RWPE1 (cell line): ENCODE results near the gene GH2.
"Not testable (repeated sequence)": the region's sequence is repeated elsewhere in the genome, so short reads cannot be mapped to it uniquely, and the experiment has no call there.

ENCODE experiments used
- CTCF ChIA-PET: fragments of 350-600 bp; sonication (Branson Sonifier 250); formaldehyde crosslinking; extraction: SDS; loops from one replicate; lab custom pipeline; 2021; lab: Yijun Ruan, JAX
- POLR2A ChIA-PET: fragments of 400-600 bp; formaldehyde crosslinking; extraction: SDS; loops from one replicate; lab custom pipeline; 2020; ENCODE audit warnings: antibody characterized with exemption; ENCODE audit not compliant: low non-redundant PET; lab: Yijun Ruan, JAX
- DNase-seq: peaks from one replicate; pipeline ENCODE4 v3.0.0; 2012; ENCODE audit warnings: low spot score
- H3K27ac ChIP-seq: fragments of 450-650 bp; 2 replicates; pipeline ENCODE4 v1.5.1; 2017
- TF ChIP-seq, protein P1 (sequence below): fragments of 450-650 bp; conservative IDR thresholded peaks from 2 replicates; pipeline ENCODE4 v1.5.1; 2017; ENCODE audit warnings: low read depth, mild to moderate bottlenecking

The GH2 gene

DNA sequence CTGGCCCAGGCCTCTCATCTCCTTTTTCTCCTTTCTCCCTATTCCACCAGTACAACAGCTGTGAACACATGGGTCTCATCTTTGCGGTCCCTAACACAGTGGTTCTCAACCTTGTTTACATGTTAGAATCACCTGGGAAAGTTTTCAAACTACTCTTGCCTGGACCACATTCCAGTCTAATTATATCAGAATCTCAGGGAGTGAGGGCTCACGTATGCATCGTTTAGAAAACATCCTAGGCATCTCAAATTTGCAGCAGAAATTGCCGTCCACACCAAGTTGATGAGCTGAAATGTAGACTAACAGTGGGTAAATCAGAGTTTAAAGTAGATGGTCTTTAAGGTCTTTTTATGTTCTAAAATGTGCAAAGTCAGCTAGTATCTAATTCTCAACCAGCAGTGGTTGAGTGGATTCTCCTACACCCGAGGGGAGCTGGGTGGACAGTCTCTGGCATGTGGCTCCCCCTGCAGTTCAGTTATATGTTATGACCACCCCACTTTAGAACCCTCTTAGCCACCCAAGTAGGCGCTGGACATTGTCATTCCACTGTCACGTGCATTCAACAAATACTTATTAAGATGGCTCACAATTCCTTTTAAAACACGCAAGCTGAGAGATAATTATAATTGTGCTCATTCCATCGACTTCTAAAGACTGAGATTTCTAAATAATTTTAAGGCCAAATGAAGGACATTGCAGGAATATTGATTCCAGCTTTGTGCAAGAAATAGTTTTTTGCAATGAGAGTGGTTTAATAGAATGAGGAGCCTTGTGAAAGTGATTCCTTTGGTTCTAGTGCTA, 12.1 kb downstream of the GH2 start:
- CTCF ChIA-PET = interaction anchor here (0.6 kb wide), 1 partner anchor 187 kb away, joined by 3 read pairs; no protein-coding TSS in a partner anchor
- DNase-seq, H3K27ac ChIP-seq, POLR2A ChIA-PET: not testable (repeated sequence)

DNA sequence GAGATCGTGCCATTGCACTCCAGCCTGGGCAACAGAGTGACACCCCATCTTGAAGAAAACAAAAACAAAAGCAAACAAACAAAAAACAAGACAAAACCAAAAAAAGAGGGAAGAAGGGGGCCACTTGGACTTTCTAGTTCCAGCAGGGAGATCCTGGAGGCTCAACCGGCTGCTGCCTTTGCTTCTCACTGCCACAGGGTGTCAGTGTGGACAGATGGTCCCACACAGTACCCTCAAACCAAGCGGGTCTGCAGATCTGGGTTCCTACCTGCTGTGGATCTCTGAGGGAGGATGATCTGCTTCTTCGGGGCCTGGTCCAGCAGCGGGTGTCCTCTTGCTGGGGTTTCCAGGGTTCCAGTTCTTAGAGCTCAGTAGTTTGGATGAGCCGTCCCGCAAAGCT, 15.1 kb downstream of the GH2 start:
- CTCF ChIA-PET = interaction anchor here (0.6 to 1.3 kb wide), 3 partner anchors 18 to 410 kb away, joined by 3 to 5 read pairs (median 4); no protein-coding TSS in a partner anchor
- POLR2A ChIA-PET, H3K27ac ChIP-seq, DNase-seq: not testable (repeated sequence)

DNA sequence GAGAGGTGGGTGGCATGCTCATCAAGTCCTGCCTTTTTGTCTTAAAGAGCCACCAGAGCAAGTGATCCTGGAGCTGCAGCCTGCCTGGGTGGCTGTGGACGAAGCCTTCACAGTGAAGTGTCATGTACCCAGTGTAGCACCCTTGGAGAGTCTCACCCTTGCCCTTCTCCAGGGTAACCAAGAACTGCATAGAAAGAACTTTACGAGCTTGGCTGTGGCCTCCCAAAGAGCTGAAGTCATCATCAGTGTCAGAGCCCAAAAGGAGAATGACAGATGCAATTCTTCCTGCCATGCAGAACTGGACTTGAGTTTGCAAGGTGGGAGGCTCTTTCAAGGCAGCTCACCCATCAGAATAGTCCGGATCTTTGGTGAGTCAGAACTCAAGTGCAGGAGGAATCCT, 22.5 kb downstream of the GH2 start:
- CTCF ChIA-PET = interaction anchor here (0.5 to 2.8 kb wide), 2 partner anchors 10 to 1241 kb away, joined by 3 to 12 read pairs; no protein-coding TSS in a partner anchor
- TF ChIP-seq, protein P1, sequence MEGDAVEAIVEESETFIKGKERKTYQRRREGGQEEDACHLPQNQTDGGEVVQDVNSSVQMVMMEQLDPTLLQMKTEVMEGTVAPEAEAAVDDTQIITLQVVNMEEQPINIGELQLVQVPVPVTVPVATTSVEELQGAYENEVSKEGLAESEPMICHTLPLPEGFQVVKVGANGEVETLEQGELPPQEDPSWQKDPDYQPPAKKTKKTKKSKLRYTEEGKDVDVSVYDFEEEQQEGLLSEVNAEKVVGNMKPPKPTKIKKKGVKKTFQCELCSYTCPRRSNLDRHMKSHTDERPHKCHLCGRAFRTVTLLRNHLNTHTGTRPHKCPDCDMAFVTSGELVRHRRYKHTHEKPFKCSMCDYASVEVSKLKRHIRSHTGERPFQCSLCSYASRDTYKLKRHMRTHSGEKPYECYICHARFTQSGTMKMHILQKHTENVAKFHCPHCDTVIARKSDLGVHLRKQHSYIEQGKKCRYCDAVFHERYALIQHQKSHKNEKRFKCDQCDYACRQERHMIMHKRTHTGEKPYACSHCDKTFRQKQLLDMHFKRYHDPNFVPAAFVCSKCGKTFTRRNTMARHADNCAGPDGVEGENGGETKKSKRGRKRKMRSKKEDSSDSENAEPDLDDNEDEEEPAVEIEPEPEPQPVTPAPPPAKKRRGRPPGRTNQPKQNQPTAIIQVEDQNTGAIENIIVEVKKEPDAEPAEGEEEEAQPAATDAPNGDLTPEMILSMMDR = no peak
- H3K27ac ChIP-seq = no peak overlapping the region
- POLR2A ChIA-PET = no interaction called here
- no peak for DNase-seq

DNA sequence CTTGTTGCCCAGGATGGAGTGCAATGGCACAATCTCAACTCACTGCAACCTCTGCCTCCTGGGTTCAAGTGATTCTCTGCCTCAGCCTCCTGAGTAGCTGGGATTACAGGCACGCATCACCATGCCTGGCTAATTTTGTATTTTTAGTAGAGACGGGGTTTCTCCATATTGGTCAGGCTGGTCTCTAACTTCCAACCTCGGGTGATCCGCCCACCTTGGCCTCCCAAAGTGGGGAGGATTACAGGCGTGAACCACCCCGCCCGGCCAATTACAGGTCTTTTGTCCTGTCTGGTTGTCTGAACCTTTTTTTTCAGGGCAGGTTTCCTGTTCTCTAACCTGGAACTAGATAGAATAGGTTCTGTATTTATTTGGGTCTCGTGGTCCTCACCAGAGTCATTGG, 25.3 kb downstream of the GH2 start:
- CTCF ChIA-PET = interaction anchor here (0.7 to 1.0 kb wide), 3 partner anchors 11 to 69 kb away, joined by 4 read pairs; no protein-coding TSS in a partner anchor
- DNase-seq, POLR2A ChIA-PET, H3K27ac ChIP-seq: not testable (repeated sequence)

DNA sequence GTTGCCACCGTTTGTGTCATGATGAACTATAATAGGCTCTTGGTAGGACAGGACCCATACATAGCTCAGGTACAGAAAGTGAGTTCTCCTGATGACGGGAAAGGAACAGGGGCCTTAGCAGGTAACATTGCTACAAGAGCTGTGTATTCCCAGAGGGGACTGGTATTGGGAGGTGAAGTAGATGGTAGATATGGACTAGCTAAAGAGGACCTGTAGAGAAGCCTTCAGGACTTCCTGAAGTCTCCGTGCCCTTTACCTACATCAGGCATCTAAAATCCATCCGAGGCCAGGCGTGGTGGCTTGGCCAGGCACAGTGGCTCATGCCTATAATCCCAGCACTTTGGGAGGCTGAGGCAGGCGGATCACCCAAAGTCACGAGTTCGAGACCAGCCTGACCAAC, 26.6 kb downstream of the GH2 start:
- ChIA-PET CTCF (no interaction called here), POLR2A (no interaction called here)
- H3K27ac ChIP-seq = no peak overlapping the region
- TF ChIP-seq, protein P1 = no peak
- DNase-seq = no peak

DNA sequence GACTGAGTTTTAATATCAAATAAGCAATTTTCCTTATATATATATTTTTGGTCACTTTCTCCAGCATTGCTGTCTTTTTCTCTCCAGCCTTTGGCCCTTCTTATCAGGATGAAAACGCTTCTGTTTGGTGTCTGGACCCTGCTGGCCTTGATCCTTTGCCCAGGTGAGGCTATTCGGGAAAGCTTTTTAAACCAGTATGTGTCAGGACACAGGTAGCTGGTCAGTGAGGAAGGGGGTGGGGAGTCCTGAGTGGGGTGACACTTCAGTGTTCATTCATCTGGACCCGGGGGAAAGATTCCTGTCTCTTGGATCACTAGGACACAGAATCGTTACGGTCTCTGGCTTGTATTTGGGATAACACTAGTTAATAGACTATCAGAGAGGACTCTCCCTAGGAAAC, 27.0 kb downstream of the GH2 start:
- no peak overlapping the region for H3K27ac ChIP-seq
- POLR2A ChIA-PET = no interaction called here
- no peak for DNase-seq
- TF ChIP-seq, protein P1 = no peak
- CTCF ChIA-PET = no interaction called here

DNA sequence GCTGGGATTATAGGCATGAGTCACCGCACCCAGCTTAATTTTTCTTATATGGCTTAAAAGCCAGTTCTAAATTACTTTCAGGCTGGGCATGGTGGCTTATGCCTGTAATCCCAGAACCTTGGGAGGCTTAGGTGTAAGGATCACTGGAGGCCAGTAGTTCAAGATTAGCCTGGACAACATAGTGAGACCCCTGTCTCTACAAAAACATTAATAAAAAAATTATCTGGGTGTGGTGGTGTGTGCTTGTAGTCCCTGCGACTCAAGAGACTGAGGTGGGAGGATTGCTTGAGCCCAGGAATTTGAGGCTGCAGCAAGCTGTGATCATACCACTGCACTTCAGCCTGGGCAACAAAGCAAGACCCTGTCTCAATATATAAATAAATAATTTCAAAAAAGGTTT, 28.5 kb downstream of the GH2 start:
- POLR2A ChIA-PET = no interaction called here
- TF ChIP-seq, protein P1 = no peak
- no peak overlapping the region for H3K27ac ChIP-seq
- CTCF ChIA-PET = interaction anchor here (0.6 kb wide), 1 partner anchor 102 kb away, joined by 3 read pairs; no protein-coding TSS in a partner anchor
- DNase-seq = no peak

DNA sequence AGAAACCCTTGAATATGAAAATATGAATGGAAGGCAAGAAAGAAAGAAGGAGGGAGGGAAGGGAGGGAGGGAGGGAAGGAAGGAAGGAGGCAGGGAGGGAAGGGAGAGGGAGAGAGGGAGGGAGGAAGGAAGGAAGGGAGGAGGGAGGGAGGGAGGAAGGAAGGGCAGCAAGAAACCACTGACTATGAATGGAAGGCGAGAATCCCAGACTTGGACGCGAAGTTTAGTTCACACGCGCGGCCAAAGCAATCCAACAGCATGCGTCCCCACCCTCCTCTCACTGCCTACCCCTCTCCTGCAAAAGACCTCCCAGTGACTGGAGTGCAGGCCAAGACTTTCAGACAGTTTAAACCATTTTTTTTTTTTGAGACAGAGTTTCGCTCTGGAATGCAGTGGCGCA, 31.3 kb downstream of the GH2 start:
- no peak for DNase-seq
- TF ChIP-seq, protein P1 = no peak
- CTCF ChIA-PET = no interaction called here
- POLR2A ChIA-PET = interaction anchor here (0.5 kb wide), 1 partner anchor 23 kb away, joined by 3 read pairs; the partner anchor contains the start of gene PSMC5
- H3K27ac ChIP-seq = no peak overlapping the region
